GM12892 (cell line): ENCODE data around the gene EFCC1.

Experiments
- POLR2A ChIP-seq: IDR thresholded peaks from 2 replicates; pipeline ENCODE4 v1.6.1; 2011; ENCODE audit warnings: low read depth, low read length, control low read depth
- POLR2AphosphoS5 ChIP-seq: IDR thresholded peaks from 2 replicates; pipeline ENCODE4 v1.6.1; 2011; ENCODE audit warnings: low read depth, low read length, control low read depth
- TAF1 ChIP-seq: IDR thresholded peaks from 2 replicates; pipeline ENCODE4 v1.6.1; 2011; ENCODE audit warnings: low read depth, mild to moderate bottlenecking, control low read depth, low read length, borderline replicate concordance

GRCh38 chr3:128969993-128970739 is 30.9 kb upstream of the EFCC1 start:
- no peak for TF ChIP-seq POLR2AphosphoS5
- no peak for TF ChIP-seq POLR2A
- TF ChIP-seq TAF1, result no peak
